GM23248 (cell line): Measurements from ENCODE around the gene DEPDC7.

ENCODE experiments used
- EZH2 ChIP-seq: fragments of 200-600 bp; sonication (generic); IDR thresholded peaks from 2 replicates; pipeline ENCODE4 v1.6.1; 2018; ENCODE audit warnings: antibody characterized with exemption, mild to moderate bottlenecking; ENCODE audit not compliant: insufficient read depth, poor library complexity, severe bottlenecking
- EZH2phosphoT487 ChIP-seq: fragments of 200-600 bp; sonication (generic); IDR thresholded peaks from 2 replicates; pipeline ENCODE4 v1.6.1; 2018; ENCODE audit warnings: antibody characterized with exemption, moderate library complexity, mild to moderate bottlenecking, low read depth; ENCODE audit not compliant: insufficient read depth

- no peak for TF ChIP-seq EZH2
- no peak for TF ChIP-seq EZH2phosphoT487
Observed at GRCh38 chr11:33001281-33001680, 14.4 kb upstream of the DEPDC7 start.
